Stomach (tissue), 9 donors: Measurements from ENCODE around the gene TATDN2. TPM values are rescaled to one million over a fixed set of nuclear protein-coding genes. Genes with fewer than 3 reads are reported as not detected.

Experiments used
- DNase-seq, 2 donors: peaks; one replicate each; pipeline versions ENCODE4 v3.0.0 to v3.0.0-alpha.2; 2013 to 2019
- H3K27ac ChIP-seq, 5 donors: fragments of 200-600 bp in 4 of 5; sonication (generic) in 4 of 5; one replicate each; pipeline ENCODE4 v1.5.1; 2013 to 2019; ENCODE audit warnings: mild to moderate bottlenecking in 1 of 5, moderate library complexity in 1 of 5
- H3K27me3 ChIP-seq, 3 donors: fragments of 200-600 bp; sonication (generic); one replicate each; pipeline ENCODE4 v1.5.1; 2017 to 2019; ENCODE audit warnings: mixed run types in 1 of 3
- H3K36me3 ChIP-seq, 4 donors: fragments of 200-600 bp; sonication (generic); 1 replicate in 3 of 4; 2 replicates in 1 of 4; pipeline ENCODE4 v1.5.1; 2016 to 2019
- H3K4me1 ChIP-seq, 4 donors: fragments of 200-600 bp; sonication (generic); one replicate each; pipeline ENCODE4 v1.5.1; 2016 to 2019
- H3K4me3 ChIP-seq, 4 donors: fragments of 200-600 bp; sonication (generic) in 3 of 4; one replicate each; pipeline ENCODE4 v1.5.1; 2016 to 2019; ENCODE audit warnings: mild to moderate bottlenecking in 1 of 4
- H3K9me3 ChIP-seq, 4 donors: fragments of 200-600 bp; sonication (generic); one replicate each; pipeline ENCODE4 v1.5.1; 2016 to 2019
- CTCF ChIP-seq, 7 experiments: fragments of 450-650 bp in 4 of 7; fragments of 200-600 bp in 3 of 7; sonication (generic) in 3 of 7; IDR thresholded peaks; one replicate each; pipeline ENCODE4 v1.5.1; 2016 to 2019; ENCODE audit warnings: antibody characterized with exemption in 7 of 7, control low read depth in 2 of 7, mild to moderate bottlenecking in 1 of 7
- EP300 ChIP-seq: sonication (generic); formaldehyde crosslinking; IDR thresholded peaks from one replicate; pipeline ENCODE4 v1.6.1; 2017; ENCODE audit warnings: antibody characterized with exemption
- POLR2A ChIP-seq, 4 donors: fragments of 450-650 bp; IDR thresholded peaks; one replicate each; pipeline ENCODE4 v1.6.1; 2016; ENCODE audit warnings: antibody characterized with exemption in 4 of 4, control low read depth in 2 of 4, mild to moderate bottlenecking in 1 of 4, moderate library complexity in 1 of 4
- POLR2AphosphoS5 ChIP-seq, 3 donors: sonication (generic); formaldehyde crosslinking; IDR thresholded peaks; one replicate each; pipeline ENCODE4 v1.6.1; 2016; ENCODE audit warnings: antibody characterized with exemption in 3 of 3
- WGBS, 5 donors: extraction: QIAGEN DNeasy Blood & Tissue Kit in 3 of 5; methylation state at CpG; one replicate each; pipeline versions ENCODE4 v1.1.5 to v1.1.7; 2013 to 2018; 5-methylcytosine and 5-hydroxymethylcytosine counted together
- intact Hi-C: fragments of 100-400 bp; cut with DNase I; formaldehyde crosslinking; loops from one replicate; pipeline ENCODE4 v1.15.1; 2023; ENCODE audit warnings: low total_unique reads
- polyA plus RNA-seq, 3 donors: library from polyadenylated mRNA; stranded (reverse); fragments of 200-250 nt; gene quantifications; one replicate each; pipeline ENCODE4 v1.2.3, GENCODE V29; 2013
- total RNA-seq, 5 donors: library from RNA; depleted of rRNA; stranded (reverse); fragments of >200 nt; gene quantifications; one replicate each; pipeline versions ENCODE4 v1.1.0 to v1.2.3, GENCODE V29; 2014 to 2016
- donor health status: healthy with polysubstance abuse.
- donor health status: Bipolar disorder and iron deficiency.
- donor health status: healthy.

TATDN2 gene
- total and polyA plus RNA-seq, 8 donors = 10.4 to 37.5 (median 17.1) TPM

- intact Hi-C loops = no loop called here
- no peak for DNase-seq
- Histone ChIP-seq H3K27ac (no peak overlapping the region), H3K4me3 (no peak overlapping the region), H3K36me3 (peaks cover 73 to 100% (median 98%) of the 10 kb centered on the region in 4 donors), H3K4me1 (no peaks in the 10 kb centered on the region), H3K9me3 (no peaks in the 10 kb centered on the region), H3K27me3 (no peaks in the 10 kb centered on the region)
- TF ChIP-seq POLR2A (IDR thresholded peaks at IDR 0.05) (no peak), EP300 (no peak), CTCF (IDR thresholded peaks at IDR 0.05) (no peak), POLR2AphosphoS5 (IDR thresholded peaks at IDR 0.05) (no peak)
- 87 to 99% (median 96%) methylated on average over 4 of the region's 4 CpGs for WGBS, 5 donors
These were observed 57.2 kb downstream of the TATDN2 start for GRCh38 chr3:10305331-10305902.

- intact Hi-C loops = no loop called here
- DNase-seq = no peak
- TF ChIP-seq EP300 = no peak
- Histone ChIP-seq H3K36me3 (peaks cover 74 to 100% (median 98%) of the 10 kb centered on the region in 4 donors), H3K27ac (no peak overlapping the region), H3K27me3 (no peaks in the 10 kb centered on the region), H3K4me3 (no peak overlapping the region), H3K4me1 (no peaks in the 10 kb centered on the region), H3K9me3 (no peaks in the 10 kb centered on the region)
- WGBS, 5 donors = 84 to 98% (median 94%) methylated on average over 3 of the region's 3 CpGs
These were observed 57.9 kb downstream of the TATDN2 start for GRCh38 chr3:10306156-10306555.

GRCh38 chr3:10308678-10309077 is 60.4 kb downstream of the TATDN2 start:
- H3K27me3 ChIP-seq = no peaks in the 10 kb centered on the region
- H3K27ac ChIP-seq = no peak overlapping the region
- no peaks in the 10 kb centered on the region for H3K9me3 ChIP-seq
- no peaks in the 10 kb centered on the region for H3K4me1 ChIP-seq
- no peak for TF ChIP-seq EP300
- TF ChIP-seq POLR2AphosphoS5 (IDR thresholded peaks at IDR 0.05) = no peak
- TF ChIP-seq POLR2A (IDR thresholded peaks at IDR 0.05) = no peak
- no peak for TF ChIP-seq CTCF (IDR thresholded peaks at IDR 0.05)
- intact Hi-C loops = no loop called here
- DNase-seq = no peak
- H3K4me3 ChIP-seq = no peak overlapping the region
- WGBS, 5 donors = 82 to 99% (median 95%) methylated on average over 7 of the region's 7 CpGs
- peaks cover 75 to 100% (median 98%) of the 10 kb centered on the region in 4 donors for H3K36me3 ChIP-seq

- WGBS, 5 donors = 57 to 72% (median 68%) methylated on average over 4 of the region's 4 CpGs
- DNase-seq = no peak
- Histone ChIP-seq H3K4me3 (no peak overlapping the region), H3K27ac (no peak overlapping the region), H3K36me3 (peaks cover 75 to 100% (median 98%) of the 10 kb centered on the region in 4 donors), H3K9me3 (no peaks in the 10 kb centered on the region), H3K27me3 (no peaks in the 10 kb centered on the region), H3K4me1 (peaks cover 0 to 9% (median 0%) of the 10 kb centered on the region in 4 donors)
- intact Hi-C loops = no loop called here
- no peak for TF ChIP-seq POLR2AphosphoS5 (IDR thresholded peaks at IDR 0.05)
- no peak for TF ChIP-seq EP300
- no peak for TF ChIP-seq CTCF (IDR thresholded peaks at IDR 0.05)
- no peak for TF ChIP-seq POLR2A (IDR thresholded peaks at IDR 0.05)
These were observed 61.5 kb downstream of the TATDN2 start for GRCh38 chr3:10309736-10310135.

GRCh38 chr3:10310578-10310977 is 62.3 kb downstream of the TATDN2 start:
- DNase-seq = no peak
- Histone ChIP-seq H3K36me3 (peaks cover 75 to 100% (median 98%) of the 10 kb centered on the region in 4 donors), H3K27ac (no peak overlapping the region), H3K27me3 (no peaks in the 10 kb centered on the region), H3K4me1 (peaks cover 0 to 9% (median 0%) of the 10 kb centered on the region in 4 donors), H3K9me3 (no peaks in the 10 kb centered on the region), H3K4me3 (no peak overlapping the region)
- WGBS, 5 donors = 87 to 92% (median 92%) methylated on average over 2 of the region's 2 CpGs
- TF ChIP-seq POLR2AphosphoS5 (IDR thresholded peaks at IDR 0.05) (no peak), CTCF (IDR thresholded peaks at IDR 0.05) (no peak), POLR2A (IDR thresholded peaks at IDR 0.05) (no peak), EP300 (no peak)
- intact Hi-C loops = no loop called here
